ENCODE results near the gene ATF7.
"Not testable (repeated sequence)": the region's sequence is repeated elsewhere in the genome, so short reads cannot be mapped to it uniquely, and the experiment has no call there.

The ATF7 gene

GRCh38 chr12:53563452-53564028 is 62.6 kb downstream of the ATF7 start:
- DNase-seq: no peak

DNA sequence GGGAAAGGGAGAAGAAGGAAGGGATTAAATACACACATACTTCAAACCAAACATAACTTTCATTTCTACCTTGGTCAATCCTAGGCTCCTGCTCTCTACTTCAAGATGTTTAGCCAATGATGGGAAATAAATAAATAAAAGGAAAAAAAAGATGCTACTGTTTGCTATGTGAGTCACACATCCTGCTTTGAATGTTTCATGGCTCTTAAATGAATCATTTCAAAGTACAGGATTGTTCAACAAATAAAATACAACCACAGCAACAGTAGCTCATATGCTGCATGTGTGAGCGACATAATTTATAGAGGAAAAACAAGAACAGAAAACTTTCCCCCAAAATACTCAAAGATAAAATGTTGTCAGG is 64.6 kb downstream of the ATF7 start:
- DNase-seq: no peak

DNA sequence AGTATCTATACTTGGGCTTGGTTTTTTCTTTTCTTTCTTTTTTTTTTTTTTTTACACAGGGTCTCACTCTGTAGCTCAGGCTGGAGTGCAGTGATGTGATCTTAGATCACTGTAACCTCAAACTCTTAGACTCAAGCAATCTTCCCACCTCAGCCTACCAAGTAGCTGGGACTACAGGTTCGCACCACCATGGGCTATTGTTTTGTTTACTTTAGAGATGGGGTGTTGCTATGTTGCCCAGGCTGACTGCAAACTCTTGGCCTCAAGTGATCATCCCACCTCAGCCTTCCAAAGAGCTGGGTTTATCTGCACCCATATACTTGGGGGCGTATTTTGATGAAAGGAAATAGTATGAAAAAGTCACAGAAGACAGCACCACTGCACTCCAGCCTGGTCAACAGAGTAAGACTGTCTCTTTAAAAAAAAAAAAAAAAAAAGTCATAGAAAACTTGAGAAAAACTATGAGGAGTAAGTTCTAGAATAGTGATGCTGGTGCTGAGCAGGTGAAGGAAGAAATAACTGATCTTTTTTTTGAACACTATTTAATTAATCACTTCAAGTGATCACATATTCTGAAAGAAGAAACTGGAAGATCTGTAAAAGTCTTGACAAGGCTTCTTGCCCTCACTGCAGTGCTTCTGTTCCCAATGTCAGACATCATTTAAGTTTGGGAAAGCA is 65.1 kb downstream of the ATF7 start:
- no peak for DNase-seq

DNA sequence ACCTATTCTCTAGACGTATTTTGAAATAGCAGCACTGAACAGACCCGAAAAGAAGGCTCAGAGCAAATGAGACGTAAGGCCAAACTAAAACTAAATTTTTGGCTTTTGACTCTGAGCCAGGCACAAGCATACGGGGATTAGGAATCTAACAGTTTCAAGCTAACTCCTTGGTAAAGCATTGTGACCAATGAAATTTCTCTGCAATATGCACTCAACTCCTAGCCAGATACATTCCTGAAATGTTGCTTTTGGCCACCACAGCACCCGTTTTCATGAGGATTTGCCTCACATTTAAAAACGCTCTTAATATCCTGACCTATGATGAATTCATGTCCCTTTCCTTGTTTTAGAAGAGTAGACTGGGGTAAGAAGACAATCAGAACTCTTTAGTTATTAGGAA is 65.8 kb downstream of the ATF7 start:
- DNase-seq: no peak

DNA sequence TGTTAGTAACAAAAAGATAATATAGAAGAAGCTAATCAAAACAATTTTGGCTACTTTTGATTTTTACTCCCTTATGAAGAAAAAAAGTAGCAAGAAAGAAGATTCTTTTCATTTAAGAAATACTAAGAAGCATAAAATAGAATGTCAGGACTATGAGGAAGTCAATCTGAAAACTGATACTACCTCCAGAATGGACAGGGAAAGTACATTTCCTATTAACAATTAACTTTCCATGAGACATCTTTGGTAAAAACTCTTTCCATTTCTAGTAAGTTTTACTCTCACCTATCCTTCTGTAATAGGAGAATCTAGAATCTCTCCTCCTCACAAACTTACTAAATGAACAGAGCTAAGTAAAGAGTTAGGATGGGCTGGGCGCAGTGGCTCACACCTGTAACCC is 67.6 kb downstream of the ATF7 start:
- no peak for DNase-seq

DNA sequence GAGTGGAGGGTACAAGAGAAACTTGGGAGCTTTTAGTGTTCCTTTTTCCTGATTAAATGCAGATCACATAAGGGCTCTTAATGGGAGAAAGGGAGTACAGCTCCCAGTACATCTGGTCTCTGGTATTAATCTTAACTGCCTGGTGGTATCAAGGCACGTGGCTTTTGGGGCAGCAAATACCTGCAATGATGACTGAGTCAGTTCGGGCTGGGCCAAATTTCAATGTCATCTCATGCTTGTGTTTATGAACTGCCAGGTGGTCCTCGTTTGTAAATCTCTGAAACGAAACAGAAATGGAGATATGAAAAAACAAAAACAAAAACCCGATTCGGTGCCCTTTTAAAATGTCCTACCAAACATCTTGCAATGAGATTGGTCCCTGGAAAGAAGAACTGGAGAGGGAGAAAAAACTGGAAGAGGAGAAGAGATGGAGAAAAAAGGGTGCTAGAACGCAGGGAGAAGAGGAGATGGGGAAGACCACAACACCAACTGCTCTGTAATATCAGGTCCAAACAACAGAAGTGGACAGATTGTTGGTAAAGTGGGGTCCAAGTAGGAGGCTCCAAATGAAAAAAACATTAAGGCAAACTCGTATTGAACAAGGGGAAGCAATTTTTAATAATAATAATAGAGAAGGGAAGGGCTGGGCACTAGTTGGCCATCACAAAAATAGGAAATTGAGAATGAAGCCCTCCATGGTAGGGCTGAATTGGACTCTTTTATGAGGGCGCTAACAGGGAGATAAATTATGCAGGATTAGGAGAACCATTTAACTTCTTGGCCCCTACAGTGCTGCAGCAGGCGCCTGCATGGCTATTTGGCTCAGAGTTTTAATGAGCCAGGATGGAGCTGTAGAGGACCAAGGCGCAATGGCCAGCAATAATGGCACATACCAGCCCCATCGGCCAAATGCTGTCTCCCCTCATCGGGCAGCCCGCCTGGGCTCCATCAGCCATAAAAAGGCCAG is 73.5 kb downstream of the ATF7 start:
- DNase-seq: no peak

DNA sequence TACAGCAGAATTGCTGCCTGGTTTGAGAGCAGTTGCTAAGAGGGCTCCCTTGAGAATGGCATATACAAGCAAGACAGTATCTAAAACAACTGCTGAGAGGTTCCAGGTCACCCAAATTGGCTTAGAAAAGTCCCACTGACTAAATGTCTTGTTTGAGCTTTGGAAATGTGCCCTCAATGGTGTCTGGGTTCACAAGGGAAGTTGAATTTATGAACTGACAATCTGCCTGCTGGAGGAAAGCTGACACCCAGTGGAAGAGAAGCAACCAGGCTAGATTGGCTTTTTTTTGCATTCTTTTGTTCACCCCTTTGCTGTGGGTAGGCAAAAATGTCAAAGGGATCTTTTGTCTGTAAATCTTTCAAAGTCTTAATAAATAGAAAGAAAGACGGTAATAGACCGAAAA is 74.3 kb downstream of the ATF7 start:
- no peak for DNase-seq

GRCh38 chr12:53550595-53550994 is 75.6 kb downstream of the ATF7 start:
- DNase-seq: no peak

- not testable (repeated sequence) for DNase-seq
Measured at GRCh38 chr12:53550131-53550530, 76.1 kb downstream of the ATF7 start.

DNA sequence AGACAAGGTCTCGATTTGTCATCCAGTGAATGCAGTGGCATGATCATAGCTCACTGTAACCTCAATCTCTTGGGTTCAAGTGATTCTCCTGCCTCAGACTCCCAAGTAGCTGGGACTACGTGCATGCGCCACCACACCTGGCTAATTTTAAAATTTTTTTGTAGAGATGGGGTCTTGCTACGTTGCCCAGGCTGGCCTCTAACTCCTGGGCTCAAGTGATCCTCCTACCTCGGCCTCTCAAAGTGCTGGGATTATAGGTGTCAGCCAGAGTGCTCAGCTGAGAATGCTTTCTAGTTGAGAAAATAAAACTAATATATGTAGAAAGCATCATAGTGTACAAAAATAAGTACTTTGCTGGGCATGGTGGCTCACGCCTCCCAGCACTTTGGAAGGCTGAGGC is 77.8 kb downstream of the ATF7 start:
- not testable (repeated sequence) for DNase-seq

GRCh38 chr12:53543539-53543938 is 82.6 kb downstream of the ATF7 start:
- DNase-seq: peak; percentile 43 to 53

DNA sequence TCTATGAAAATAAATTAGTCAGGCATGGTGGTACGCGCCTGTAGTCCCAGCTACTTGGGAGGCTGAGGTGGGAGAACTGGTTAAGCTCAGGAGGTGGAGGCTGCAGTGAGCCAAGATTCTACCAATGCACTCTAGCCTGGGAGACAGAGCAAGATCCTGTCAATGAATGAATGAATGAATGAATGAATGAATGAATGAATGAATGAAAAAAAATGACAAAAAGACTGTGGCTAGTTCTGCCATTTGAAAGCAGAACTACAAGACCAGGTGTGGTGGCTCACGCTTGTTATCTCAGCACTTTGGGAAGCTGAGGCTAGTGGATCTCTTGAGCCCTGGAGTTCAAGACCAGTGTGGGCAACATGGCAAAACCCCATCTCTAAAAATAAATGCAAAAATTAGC is 86.7 kb downstream of the ATF7 start:
- no peak for DNase-seq

DNA sequence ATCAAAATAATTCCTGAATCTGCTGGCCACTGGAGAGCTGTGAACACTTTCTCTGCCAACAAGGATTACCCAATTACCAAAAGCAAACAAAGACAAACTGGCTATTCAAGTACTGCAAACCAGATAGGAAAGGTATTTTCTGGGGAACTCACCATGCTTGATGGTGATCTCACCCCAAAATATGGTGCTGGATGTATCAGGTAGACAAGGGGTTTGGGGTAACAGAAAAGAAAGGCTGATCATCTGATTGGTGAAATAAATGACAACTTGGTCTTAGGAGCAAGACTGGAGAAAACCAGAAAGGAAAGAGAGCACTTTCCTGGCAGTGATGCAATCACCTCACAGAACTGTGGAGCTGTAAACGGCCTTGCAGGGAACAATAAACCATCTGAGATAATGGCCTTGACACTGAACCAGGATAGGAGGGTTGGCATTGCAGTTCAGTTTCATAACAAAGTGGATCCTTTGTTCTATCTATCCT is 87.9 kb downstream of the ATF7 start:
- peak; percentile 7 to 13 for DNase-seq

GRCh38 chr12:53536962-53537361 is 89.2 kb downstream of the ATF7 start:
- no peak for DNase-seq

GRCh38 chr12:53533471-53533870 is 92.7 kb downstream of the ATF7 start:
- DNase-seq: no peak

DNA sequence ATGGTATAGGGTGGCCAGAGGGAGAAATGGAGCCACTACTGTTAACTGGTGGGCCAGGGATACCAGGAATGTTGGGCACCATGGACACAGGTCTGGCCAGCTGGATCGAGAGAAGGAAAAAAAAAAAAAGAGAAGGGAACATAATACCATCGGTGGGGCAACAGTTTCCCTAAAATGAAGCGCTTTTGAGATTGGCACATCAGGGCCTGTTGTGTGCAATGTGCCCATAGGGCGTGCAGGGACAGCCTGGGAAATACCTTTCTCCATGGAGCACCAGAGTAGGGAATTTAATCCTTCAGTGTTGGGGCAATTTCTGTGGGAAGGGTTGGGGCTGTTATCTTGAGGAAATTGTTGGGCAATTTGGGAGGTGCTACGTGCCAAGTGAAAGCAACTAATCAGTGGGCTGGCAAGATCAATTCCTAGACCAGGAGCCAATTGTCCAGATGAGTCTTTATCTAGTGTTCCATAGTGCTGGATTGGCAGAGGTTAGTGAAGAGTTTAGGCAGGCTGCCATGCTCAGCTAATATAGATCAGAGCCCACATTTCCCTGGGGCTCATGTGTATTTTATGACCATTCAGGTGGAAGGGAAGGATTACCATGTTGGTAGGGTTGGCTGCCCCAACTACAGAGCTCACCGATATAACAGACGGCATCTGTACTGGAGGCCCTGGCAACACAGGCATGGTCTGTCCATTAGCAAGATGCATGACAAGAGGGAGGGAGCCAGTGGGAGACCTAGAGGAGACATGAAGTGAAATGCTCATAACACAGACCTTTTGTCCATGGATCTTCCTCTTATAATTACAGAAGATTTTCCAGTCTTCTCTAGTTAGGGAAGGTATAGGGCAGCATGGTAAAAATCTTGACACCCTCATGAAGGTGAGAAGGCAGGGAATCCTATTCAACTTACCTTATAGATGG is 93.4 kb downstream of the ATF7 start:
- DNase-seq: no peak

DNA sequence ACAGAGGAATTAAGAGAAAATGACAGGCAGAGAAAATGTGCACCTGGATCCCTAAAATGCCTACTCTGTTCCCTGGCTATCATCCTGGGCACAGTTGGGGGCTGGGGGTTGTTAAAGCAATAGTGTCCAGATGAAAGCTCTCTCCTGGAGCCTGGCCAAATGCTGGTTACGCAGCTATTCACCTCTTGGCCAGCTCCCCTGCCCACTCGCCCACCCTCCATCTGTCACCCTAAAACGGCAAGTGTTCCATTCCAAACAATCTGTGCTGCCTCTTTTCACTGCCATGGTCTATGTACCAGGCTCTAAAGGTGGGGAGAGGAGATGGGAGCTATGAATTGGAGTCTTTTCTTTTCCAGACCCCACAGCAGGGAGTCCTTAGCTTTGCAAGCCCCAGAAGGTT is 94.2 kb downstream of the ATF7 start:
- DNase-seq: no peak

GRCh38 chr12:53530920-53531319 is 95.3 kb downstream of the ATF7 start:
- no peak for DNase-seq

DNA sequence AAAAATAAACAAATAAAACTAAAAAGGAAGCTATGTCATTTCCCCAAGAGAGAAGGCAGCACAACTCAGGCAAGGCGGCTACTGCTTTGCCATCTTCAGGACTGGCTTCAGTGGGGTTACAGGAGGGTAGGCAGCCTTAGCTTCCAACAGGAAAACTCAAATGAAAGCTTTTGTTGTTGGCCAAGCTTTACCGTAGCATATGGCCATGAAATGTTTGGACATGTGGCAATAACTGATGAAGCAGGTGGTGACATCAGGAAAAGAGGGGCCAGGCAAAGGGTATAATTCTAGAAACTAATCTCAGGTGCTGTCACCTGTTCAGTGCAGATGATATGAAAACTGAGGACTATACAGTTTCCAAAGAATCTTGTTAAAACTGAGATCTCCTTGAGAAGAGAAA is 96.1 kb downstream of the ATF7 start:
- DNase-seq: no peak

- no peak for DNase-seq
Measured at GRCh38 chr12:53524476-53524875, 101.7 kb downstream of the ATF7 start.

DNA sequence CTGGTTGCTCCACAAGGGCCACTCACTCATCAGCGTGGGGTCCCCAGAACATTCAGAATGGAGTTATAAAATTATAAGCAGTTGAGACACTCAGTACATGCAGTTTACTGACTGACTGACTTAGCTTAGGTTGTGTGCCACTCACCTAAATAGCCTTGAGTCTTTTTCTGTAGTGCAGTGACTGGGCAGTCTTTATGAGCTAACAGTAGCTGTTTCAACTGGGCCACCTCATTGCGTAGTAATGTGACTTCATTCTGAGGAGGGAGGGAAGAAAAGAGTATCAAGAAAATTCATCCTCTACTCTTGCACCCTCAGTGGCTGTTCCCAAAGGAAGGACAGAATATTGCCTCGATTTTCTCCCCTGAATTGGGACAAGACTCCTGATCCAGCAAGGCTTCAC is 103.1 kb downstream of the ATF7 start:
- DNase-seq: no peak

- DNase-seq: no peak
Measured at GRCh38 chr12:53518381-53518780, 107.8 kb downstream of the ATF7 start.

All from SHP77 (cell line).